Measurements from ENCODE around the gene GRWD1. TPM values are rescaled to one million over a fixed set of nuclear protein-coding genes. Genes with fewer than 3 reads are reported as not detected.

GRWD1 gene
- total and polyA plus RNA-seq, 2 of the 13 experiments (the other 11 are each of a cell fraction or from before 2014, with no cell fraction given): 10.8 to 46.6 TPM

DNA sequence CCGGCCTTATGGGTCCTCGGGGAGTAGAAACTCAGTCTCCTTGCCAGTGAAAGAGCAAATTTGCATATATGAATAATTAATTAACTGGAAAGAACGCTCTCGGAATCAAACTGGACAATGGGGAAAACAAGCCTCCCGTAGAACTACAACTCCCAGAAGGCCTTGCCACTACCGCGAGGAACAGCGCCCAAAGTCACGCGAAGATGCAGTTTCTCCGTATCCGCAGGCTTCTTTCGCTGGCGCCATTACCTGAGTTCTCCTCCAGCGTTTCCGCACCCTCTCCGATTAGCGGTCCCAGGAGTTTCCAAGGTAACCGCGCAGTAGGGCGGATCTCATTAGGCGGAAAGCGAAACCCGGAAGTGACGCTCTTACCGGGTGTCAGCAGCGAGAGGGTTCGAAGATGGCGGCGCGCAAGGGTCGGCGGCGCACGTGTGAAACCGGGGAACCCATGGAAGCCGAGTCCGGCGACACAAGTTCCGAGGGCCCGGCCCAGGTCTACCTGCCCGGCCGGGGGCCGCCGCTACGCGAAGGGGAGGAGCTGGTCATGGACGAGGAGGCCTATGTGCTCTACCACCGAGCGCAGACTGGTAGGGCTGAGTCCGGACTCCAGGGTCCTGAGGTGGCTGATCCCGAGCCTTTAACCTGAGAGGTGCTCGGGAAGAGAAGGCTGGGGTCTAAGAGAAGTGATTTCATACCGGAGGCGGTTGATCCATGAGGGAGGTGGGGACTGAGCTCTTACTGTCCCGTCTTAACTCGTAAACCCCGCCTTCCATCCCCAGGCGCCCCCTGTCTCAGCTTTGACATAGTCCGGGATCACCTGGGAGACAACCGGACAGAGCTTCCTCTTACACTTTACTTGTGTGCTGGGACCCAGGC, at the start of gene GRWD1 (continued):
- TF ChIP-seq, protein P1, sequence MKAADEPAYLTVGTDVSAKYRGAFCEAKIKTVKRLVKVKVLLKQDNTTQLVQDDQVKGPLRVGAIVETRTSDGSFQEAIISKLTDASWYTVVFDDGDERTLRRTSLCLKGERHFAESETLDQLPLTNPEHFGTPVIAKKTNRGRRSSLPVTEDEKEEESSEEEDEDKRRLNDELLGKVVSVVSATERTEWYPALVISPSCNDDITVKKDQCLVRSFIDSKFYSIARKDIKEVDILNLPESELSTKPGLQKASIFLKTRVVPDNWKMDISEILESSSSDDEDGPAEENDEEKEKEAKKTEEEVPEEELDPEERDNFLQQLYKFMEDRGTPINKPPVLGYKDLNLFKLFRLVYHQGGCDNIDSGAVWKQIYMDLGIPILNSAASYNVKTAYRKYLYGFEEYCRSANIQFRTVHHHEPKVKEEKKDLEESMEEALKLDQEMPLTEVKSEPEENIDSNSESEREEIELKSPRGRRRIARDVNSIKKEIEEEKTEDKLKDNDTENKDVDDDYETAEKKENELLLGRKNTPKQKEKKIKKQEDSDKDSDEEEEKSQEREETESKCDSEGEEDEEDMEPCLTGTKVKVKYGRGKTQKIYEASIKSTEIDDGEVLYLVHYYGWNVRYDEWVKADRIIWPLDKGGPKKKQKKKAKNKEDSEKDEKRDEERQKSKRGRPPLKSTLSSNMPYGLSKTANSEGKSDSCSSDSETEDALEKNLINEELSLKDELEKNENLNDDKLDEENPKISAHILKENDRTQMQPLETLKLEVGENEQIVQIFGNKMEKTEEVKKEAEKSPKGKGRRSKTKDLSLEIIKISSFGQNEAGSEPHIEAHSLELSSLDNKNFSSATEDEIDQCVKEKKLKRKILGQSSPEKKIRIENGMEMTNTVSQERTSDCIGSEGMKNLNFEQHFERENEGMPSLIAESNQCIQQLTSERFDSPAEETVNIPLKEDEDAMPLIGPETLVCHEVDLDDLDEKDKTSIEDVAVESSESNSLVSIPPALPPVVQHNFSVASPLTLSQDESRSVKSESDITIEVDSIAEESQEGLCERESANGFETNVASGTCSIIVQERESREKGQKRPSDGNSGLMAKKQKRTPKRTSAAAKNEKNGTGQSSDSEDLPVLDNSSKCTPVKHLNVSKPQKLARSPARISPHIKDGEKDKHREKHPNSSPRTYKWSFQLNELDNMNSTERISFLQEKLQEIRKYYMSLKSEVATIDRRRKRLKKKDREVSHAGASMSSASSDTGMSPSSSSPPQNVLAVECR (CRISPR knock-in tag; IDR thresholded peaks at IDR 0.05; ENCODE audit: borderline replicate concordance): peak; percentile 99
- 0 out of 2 replicates have a peak, but pooled peaks have one; percentile 42 for TF ChIP-seq AKAP8 (CRISPR knock-in tag; IDR thresholded peaks at IDR 0.05)
- TF ChIP-seq ZNF543 (CRISPR knock-in tag; IDR thresholded peaks at IDR 0.05): 0 out of 2 replicates have a peak, but pooled peaks have one; percentile 55
- 0 out of 2 replicates have a peak, but pooled peaks have one; percentile 31 for TF ChIP-seq ZNF263 (CRISPR knock-in tag; IDR thresholded peaks at IDR 0.05)
- no peak for TF ChIP-seq REXO4 (CRISPR knock-in tag; IDR thresholded peaks at IDR 0.05; ENCODE audit: borderline replicate concordance)
- TF ChIP-seq KDM5A (IDR thresholded peaks at IDR 0.05; ENCODE audit: borderline replicate concordance, low read length): peak; percentile 92
- no peak for TF ChIP-seq ARNT (IDR thresholded peaks at IDR 0.05)
- 0 out of 2 replicates have a peak, but pooled peaks have one; percentile 61 for TF ChIP-seq KLF13 (CRISPR knock-in tag; IDR thresholded peaks at IDR 0.05)
- TF ChIP-seq RFX1 (IDR thresholded peaks at IDR 0.05): peak; percentile 62; the same call in 1 of the 2 replicates
- peak; percentile 24; the same call in 1 of the 2 replicates for TF ChIP-seq ZNF230 (CRISPR knock-in tag; IDR thresholded peaks at IDR 0.05)
- TF ChIP-seq, protein P2, sequence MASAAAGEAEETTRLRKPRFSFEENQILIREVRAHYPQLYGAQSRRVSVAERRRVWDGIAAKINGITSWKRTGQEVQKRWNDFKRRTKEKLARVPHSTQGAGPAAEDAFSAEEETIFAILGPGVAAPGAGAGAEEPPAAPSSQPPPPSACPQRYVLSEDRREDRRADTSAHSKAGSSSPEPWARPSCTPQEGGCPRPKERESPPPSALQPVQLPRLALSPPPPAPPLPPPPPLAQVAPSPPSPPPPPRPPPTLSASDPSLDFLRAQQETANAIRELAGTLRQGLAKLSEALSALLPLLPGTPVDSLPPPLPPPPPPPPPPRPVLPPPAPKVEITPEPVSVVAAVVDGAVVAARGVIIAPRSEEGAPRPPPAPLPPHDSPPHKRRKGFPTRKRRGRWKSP (CRISPR knock-in tag; IDR thresholded peaks at IDR 0.05): peak; percentile 70
- no peak for TF ChIP-seq SYNCRIP (IDR thresholded peaks at IDR 0.05; ENCODE audit: insufficient read depth, low read depth, low read length)
- TF ChIP-seq PRDM15 (CRISPR knock-in tag; IDR thresholded peaks at IDR 0.05): no peak
- no peak for TF ChIP-seq ZBTB33 (CRISPR knock-in tag; IDR thresholded peaks at IDR 0.05)

Measured in HepG2 (cell line).